Pericardium fibroblast (primary cell): ENCODE measurements around the gene LCN10. TPM values are rescaled to one million over a fixed set of nuclear protein-coding genes. Genes with fewer than 3 reads are reported as not detected.

ENCODE experiments used
- total RNA-seq: library from RNA; depleted of rRNA; stranded (reverse); fragments of >200 nt; gene quantifications from 2 replicates; pipeline ENCODE4 v1.2.3, GENCODE V29; 2015

The LCN10 gene
- total RNA-seq: not detected in 2 replicates

DNA sequence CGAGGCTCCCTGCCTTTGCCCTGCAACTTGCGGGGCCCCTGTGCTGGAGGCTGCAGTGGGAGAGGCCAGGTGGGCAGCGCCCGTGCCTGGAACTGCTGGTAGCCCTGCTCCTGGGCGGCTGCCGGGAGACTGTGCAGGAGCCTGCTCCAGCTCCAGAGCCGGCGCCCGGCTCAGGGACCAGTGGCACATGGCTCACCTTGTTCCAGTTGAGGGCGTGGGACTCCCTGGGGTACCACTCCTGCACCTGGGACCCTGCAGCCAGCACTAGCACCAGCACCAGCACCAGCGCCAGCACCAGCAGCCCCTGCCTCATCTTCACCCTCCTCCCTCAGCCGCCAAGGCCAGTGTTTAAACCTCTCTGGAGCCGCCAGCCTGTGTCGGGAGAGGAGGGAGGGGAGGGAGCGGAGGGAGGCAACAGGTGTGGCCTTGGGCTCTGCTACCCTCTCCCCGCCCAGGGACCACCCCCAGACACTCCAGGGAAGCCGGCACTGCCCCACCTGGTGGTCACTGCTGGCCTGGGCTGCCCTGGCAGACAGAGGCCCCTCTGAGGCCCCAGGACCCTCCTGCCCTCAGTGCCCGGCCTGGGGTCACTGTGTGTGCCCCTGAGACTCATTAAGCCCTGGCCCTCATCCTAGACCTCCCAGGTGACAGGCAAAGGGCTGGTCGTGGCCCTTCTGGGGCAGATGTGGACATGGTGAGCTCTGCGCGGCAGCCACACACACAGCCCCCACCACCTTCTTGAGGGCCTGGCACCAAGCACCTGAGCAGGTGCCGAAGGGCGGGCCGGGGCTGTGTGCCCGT lies at the start of gene LCN10:
LCN10 (minus strand) TSS at position 350 of the 801 bp plus-strand sequence; CDS start at position 313, 37 bp downstream.

DNA sequence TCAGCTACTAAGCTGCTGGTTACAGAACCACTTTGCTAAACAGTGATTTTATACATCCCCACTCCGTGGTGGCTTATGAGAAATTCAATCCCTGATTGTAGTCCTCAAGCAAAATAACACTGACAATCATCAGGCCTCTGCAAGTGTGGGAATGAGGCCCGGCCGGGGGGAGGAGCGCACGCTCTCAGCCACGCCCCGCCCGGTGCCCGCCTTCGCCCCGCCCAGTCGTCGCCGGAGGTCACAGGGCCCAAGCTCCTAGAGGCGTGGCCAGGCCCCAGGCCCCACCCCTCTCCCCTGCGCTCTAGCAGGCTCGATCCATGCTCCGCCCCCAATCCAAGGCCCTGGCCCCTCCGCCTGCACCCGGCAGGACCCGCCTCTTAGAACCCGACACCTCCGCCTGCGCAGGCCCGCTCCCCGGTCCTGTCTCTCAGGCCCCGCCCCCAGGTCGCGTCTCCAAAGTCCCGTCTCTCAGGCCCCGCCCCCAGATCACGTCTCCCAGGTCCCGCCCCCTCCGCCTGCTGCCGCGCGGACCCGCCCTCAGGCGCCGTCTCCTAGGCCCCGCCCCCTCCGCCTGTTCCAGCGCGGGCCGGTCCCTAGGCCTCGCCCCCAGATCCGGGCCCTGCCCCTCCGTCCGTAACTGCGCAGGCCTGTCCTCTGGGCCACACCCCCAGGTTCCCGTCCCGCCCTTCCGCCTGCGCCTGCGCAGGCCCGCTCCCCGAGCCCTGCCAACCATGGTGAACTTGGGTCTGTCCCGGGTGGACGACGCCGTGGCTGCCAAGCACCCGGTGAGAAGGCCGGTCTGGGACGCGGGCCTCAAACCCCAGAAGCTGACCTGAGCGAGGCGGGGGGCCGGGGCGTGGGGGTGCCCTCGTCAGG lies 48.1 kb upstream of the LCN10 start, which contains the start of gene TMEM141:
TMEM141 (plus strand) TSS at position 705 of the 876 bp plus-strand sequence; CDS start at position 732, 27 bp downstream.

DNA sequence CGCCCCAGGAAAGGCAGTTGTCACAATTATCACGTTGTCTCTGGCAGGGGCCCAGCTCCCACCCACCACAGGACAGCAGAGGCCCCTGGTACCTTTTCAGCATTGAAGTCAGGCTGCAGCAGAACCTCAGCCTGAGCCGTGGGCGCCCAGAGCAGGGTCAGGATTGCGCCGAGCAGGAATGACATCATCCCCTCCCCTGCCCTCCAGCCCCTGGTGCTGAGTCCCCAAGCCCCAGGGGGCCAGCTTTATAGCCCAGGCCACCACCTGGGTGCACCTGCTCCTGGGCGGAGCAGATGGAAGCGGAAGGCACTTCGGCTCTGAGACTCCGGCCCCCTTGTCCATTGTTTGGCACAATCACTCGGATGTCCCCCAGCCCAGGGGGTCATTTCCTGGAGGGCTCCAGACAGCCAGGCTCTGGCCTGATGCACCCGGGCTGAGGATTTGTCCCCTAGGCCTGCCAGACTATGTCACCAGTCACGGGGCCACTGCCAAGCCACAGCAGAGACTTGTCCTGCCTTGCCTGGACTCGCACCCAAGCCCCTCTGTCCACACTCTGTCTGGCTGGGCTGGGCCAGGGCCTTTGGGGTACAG lies 21.7 kb upstream of the LCN10 start, which contains the start of gene LCN15:
LCN15 (minus strand) TSS at position 218 of the 591 bp plus-strand sequence; CDS start at position 188, 30 bp downstream.

DNA sequence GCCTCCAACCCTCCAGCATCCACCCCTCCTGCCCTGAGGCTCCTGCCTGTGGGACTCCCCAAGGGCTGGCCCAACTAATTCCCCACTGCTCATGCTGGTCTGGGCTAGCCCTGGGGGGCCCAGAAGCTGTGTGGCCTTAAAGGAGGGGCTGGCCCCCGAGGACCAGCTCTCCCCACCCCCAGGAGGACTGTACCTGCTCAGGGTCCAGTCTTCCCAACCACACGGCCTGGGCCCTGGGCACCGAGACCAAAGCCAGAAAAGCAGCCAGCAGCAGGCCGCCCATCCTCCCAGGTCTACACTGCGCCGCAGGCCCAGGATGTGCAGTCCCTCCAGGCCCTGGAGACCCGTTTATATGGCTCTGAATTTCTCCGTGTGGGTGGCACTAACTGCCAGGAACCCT lies 5.5 kb upstream of the LCN10 start, which contains the start of gene LCN6:
LCN6 (minus strand) TSS at position 325 of the 400 bp plus-strand sequence; CDS start at position 283, 42 bp downstream.

DNA sequence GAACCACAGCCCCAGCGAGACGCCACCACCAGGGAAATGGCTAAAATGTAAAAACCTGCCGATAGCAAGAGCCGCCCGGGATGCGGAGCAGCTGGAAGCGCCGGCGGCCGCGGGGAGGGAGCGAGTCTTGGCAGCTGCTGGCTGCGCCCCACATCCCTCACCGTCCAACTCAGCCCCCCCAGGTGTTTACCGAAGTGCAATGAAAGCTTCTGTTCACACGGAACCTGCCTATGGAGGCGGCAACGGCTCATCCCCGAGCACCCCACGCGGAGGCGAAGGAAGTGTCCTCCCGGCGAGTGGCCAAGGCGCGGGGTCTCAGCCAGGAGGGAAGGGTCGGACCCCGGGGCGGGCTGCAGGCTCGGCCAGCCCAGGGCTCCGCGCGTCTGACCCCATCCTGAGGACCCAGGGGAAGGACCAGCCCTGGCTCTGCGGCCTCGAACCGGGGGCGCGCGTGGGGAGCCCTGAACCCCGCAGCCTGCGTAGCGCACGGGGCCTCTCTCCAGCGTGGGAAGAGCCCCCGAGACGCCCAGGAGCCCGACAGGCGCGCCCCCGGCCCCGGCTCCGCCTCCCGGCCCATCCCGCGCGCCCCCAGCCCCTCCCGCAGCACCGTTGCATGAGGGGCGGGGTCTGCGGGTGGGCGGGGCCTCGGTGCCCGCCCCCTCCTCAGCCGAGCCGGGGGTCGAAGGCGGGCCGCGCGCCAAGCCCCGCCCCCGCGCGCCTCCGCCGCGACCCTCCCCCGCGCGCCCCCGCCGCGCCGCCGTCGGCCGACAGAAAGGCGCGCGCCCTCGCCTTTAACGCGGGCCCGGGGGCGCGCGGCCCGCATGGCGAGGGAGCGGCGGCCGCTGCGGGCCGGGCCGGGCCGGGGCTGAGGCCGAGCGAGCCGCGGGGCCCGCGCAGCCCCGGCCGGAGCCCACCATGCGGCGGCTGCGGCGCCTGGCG lies 30.7 kb downstream of the LCN10 start, which contains the start of gene DIPK1B:
DIPK1B (plus strand) TSS at position 822 of the 939 bp plus-strand sequence; CDS start at position 916, 94 bp downstream.

Other genes starting within 250 kb of the LCN10 start
- gene NOTCH1, start 196.9 kb downstream of the LCN10 start, total RNA-seq: 9.4 and 13.8 TPM in 2 replicates
- 44.8 and 72.6 TPM in 2 replicates for gene EGFL7, start 80.0 kb downstream of the LCN10 start, total RNA-seq
- 36.3 and 44.7 TPM in 2 replicates for gene AGPAT2, start 55.5 kb downstream of the LCN10 start, total RNA-seq
- gene DIPK1B, start 30.4 kb downstream of the LCN10 start, total RNA-seq: 5.3 and 16.5 TPM in 2 replicates
- not detected in 2 replicates for gene LCN6, start 5.6 kb upstream of the LCN10 start, total RNA-seq
- not detected in 2 replicates for gene LCN8, start 15.3 kb upstream of the LCN10 start, total RNA-seq
- not detected in 2 replicates for gene LCN15, start 21.6 kb upstream of the LCN10 start, total RNA-seq
- 86.8 and 179 TPM in 2 replicates for gene TMEM141, start 48.4 kb upstream of the LCN10 start, total RNA-seq
- 0.35 TPM in 1 of 2 replicates, not detected in the other for gene CCDC183, start 53.4 kb upstream of the LCN10 start, total RNA-seq
- gene RABL6, start 65.0 kb upstream of the LCN10 start, total RNA-seq: 69.3 and 72.9 TPM in 2 replicates
- 2.0 TPM in 2 replicates for gene AJM1, start 99.5 kb upstream of the LCN10 start, total RNA-seq
- 83.2 and 140 TPM in 2 replicates for gene PHPT1, start 106.5 kb upstream of the LCN10 start, total RNA-seq
- gene MAMDC4, start 109.4 kb upstream of the LCN10 start, total RNA-seq: 0.77 and 1.8 TPM in 2 replicates
- gene EDF1, start 123.4 kb upstream of the LCN10 start, total RNA-seq: 303 and 404 TPM in 2 replicates
- gene TRAF2, start 143.6 kb upstream of the LCN10 start, total RNA-seq: 3.4 and 4.9 TPM in 2 replicates
- gene FBXW5, start 201.8 kb upstream of the LCN10 start, total RNA-seq: 152 and 153 TPM in 2 replicates
- not detected in 2 replicates for gene C8G, start 202.3 kb upstream of the LCN10 start, total RNA-seq
- gene LCN12, start 209.3 kb upstream of the LCN10 start, total RNA-seq: not detected in 2 replicates
- 304 and 428 TPM in 2 replicates for gene PTGDS, start 234.6 kb upstream of the LCN10 start, total RNA-seq
- gene LCNL1, start 240.1 kb upstream of the LCN10 start, total RNA-seq: 1.4 and 2.2 TPM in 2 replicates
- 36.9 and 65.2 TPM in 2 replicates for gene PAXX, start 249.5 kb upstream of the LCN10 start, total RNA-seq